GM21737 (cell line): ENCODE data around the gene METRN.
A peak's percentile ranks its signal among the peaks of the same experiment; 100 is the strongest.

Experiments
- ATAC-seq: cut with Tn5 transposase; IDR thresholded peaks from one replicate; pipeline ENCODE4 v1.9.1; 2021; ENCODE audit warnings: mild to moderate bottlenecking, moderate library complexity; ENCODE audit not compliant: unreplicated experiment

The METRN gene

DNA sequence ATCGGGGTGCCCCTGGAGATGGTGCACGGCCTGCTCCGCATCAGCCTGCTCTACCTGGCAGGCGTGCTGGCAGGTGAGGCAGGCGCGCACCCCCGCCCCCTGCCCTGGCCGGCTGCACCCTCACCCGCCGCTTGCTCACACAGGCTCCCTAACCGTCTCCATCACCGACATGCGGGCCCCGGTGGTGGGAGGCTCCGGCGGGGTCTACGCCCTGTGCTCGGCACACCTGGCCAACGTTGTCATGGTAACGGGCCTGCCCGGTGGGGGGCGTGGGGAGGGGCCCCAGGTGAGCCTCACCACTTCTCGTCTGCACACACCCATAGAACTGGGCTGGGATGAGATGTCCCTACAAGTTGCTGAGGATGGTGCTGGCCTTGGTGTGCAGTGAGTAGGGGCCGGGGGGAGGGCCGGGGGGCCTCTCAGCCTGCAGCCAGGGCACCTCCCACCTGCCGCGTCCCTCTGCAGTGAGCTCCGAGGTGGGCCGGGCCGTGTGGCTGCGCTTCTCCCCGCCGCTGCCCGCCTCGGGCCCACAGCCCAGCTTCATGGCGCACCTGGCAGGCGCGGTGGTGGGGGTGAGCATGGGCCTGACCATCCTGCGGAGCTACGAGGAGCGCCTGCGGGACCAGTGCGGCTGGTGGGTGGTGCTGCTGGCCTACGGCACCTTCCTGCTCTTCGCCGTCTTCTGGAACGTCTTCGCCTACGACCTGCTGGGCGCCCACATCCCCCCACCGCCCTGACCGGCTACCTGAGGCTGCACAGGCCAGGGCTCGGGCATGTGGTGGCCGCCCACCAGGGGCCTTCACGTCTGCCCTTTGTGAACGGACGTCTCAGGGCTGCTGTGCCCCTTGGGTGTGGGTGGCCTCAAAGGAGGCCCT lies 37.4 kb upstream of the METRN start:
- ATAC-seq: no peak

DNA sequence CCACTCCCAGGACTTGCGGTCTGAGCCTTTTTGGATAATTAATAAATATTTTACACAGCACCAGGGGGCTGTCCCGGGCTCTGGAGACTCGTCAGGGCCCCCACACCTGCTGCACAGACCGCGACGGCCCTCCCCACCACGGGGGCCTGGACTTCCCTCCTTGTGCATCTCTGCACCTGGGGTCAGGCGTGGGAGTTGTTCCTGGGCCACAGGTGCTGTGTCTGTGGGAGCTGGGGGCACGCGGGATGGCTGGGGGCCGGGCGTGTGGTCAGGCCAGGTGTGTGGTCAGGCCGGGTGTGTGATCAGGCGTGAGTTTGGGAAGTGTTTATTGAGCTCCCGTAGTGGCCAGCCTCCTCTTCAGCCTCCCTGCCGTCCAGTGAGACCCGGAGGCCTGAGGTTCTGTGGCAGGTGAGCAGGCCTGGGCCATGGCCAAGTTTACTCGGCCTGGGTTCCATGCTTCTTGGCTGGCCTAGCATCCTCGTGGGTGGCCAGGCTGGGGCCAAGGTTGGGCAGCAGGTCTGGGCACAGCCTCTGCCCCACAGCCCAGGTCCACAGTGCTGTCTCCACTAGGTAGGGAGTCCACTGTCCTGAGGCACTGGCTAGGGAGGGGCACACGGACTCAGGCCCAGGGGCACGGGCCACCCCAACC lies 36.6 kb upstream of the METRN start:
- ATAC-seq: no peak

DNA sequence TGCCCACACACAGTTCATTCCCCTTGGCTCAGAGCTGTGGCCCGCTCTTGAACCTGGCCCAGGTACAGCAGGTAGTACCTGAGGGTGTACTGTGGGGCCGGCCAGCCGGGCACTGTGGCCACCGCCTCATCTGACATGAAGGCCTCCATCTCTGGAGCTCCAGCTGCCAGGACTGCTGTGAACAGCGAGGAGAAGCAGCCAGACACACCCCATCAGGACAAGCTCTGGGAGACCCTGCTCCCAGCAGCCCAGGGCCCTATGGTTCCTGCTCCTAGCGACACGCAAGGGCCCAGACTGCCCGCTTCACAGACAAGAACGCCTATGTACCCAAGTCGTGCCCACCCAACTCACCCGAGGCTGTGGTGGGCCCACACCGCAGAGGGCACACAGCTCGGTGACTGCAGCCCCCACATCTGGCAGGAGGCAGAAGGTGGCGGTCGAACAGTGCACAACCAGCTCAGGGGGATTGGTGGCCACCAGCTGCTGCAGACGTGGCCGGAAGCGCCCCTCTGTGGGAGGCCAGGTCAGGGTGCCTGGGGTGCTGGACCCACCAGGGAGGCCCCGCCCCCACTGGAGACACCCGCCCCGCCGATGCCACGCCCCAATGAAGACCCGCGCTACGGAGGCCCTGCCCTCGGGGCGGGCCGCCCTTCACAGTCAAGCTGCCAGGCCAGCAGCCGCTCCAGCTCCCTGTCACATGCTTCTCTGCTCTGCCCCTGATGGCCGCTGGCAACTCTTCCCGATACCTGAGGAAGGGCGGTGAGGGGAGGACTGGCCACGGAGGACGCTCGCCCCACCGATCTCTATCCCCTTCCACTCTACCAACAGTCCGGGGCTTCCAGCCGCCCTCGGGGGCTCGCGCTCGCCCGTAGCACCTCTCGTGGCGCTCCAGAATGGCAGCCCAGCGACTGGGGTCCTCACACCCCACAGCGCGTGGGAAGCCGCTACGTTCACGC lies 35.8 kb upstream of the METRN start:
- no peak for ATAC-seq

DNA sequence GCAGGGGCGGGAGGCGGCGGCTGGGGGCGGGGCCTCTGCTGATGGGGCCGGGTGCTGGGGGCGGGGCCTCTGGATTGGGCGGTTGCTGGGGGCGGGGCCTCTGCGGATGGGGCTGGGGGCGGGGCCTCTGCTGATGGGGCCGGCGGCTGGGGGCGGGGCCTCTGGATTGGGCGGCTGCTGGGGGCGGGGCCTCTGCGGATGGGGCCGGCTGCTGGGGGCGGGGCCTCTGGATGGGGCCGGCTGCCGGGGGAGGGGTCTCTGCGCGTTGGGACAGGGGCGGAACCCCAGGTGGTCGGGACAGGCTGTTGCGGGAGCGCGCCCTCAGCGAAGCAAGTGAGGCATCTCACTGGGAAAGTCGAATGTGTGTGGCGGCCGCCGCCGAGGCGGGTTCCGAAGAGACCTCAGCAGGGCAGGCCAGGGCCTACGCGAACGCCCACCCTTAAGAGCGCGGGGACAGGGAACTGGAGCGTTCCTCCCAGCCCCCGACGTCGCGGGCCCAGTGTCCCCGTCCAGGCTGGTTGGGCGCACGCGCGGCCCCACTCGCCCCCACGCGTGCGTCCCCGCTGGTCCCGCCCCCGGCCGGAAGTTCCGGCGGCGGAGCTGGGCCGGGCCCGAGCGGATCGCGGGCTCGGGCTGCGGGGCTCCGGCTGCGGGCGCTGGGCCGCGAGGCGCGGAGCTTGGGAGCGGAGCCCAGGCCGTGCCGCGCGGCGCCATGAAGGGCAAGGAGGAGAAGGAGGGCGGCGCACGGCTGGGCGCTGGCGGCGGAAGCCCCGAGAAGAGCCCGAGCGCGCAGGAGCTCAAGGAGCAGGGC lies 34.9 kb upstream of the METRN start, which contains the start of gene STUB1:
Gene STUB1 (plus strand): TSS at position 597 of the 811 bp plus-strand sequence. CDS start 116 bp downstream, at position 713.
- peak; percentile 31 for ATAC-seq

DNA sequence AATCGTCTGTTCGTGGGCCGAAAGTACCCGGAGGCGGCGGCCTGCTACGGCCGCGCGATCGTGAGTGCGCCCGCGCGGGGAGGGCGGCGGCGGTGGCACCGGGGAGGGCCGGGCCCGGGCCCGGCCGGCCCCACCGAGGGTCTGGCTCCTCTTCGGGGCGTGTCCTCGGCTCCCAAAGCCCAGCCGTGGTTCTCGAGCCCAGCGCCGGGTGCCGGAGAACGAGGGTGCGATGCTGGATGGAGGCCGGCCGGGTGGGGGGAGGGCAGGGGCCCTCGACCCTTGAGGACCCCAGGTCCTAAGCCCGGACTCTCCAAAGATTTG lies 34.3 kb upstream of the METRN start:
- ATAC-seq: no peak

DNA sequence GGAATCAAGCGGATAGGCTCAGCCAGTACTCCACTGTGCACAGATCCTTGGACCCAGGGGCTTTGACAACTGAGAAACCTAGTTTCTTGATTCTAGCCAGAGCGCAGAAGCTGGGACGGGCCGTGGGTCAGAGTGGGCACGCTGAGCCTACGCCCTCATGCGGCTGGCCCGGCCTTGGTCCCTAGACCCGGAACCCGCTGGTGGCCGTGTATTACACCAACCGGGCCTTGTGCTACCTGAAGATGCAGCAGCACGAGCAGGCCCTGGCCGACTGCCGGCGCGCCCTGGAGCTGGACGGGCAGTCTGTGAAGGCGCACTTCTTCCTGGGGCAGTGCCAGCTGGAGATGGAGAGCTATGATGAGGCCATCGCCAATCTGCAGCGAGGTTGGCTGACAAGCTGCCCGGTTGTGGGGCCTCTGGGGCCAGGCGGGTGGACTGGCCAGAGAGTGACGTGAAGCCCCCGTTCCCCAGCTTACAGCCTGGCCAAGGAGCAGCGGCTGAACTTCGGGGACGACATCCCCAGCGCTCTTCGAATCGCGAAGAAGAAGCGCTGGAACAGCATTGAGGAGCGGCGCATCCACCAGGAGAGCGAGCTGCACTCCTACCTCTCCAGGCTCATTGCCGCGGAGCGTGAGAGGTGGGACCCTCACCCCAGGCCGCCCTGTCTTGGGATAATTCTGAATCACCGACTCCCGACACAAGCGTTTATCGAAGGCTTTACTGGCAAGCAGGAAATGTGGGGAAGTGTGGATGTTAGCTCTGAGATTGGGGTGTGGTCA lies 33.8 kb upstream of the METRN start:
- ATAC-seq: no peak

DNA sequence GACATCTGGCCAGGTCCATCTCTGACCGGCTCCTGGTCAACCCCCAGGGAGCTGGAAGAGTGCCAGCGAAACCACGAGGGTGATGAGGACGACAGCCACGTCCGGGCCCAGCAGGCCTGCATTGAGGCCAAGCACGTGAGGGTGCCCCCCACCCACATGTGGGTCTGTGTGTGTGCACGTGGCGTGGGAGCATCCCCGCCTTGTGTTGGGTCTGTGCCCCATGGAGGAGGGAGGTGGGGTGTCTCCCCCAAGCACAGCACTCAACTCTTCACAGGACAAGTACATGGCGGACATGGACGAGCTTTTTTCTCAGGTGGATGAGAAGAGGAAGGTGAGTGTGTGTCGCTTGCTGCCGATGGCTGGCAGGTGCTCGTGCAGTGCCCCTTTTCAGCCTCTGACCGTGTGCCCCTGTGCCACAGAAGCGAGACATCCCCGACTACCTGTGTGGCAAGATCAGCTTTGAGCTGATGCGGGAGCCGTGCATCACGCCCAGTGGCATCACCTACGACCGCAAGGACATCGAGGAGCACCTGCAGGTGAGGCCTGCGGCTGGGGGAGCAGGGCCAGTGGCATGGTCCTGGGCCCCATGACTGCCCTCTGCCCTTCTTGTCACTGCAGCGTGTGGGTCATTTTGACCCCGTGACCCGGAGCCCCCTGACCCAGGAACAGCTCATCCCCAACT lies 33.0 kb upstream of the METRN start:
- no peak for ATAC-seq

DNA sequence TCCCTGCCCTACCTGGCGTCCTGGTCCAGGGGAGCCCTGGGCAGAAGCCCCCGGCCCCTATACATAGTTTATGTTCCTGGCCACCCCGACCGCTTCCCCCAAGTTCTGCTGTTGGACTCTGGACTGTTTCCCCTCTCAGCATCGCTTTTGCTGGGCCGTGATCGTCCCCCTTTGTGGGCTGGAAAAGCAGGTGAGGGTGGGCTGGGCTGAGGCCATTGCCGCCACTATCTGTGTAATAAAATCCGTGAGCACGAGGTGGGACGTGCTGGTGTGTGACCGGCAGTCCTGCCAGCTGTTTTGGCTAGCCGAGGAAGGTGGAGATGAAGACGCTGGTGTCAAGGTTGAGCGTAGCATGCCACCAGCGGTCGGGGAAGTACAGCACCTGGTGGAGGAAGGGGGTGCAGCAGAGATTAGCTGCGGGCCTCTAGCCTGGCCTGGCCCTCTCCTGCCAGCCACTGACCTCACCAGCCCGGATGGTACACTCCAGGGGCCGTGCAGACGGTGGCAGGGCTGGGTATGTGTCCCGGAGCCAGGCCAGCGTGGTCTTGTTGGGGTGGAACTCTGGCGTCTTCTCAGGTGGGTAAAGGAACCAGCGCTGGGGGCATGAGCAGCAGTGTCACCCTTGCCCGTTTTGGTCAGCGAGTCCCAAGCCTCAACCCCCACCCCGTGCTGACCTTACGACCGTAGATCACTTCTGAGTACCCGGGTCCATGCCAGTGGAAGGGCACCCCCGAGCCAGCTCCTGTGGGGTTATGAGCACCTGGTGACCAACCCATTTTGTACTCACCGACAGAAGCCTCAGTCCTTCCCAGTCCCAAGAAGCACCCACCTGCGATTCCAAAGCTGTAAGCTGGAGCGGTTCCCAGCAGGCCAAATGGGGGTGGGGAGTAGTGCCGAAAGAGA lies 32.2 kb upstream of the METRN start:
- no peak for ATAC-seq

DNA sequence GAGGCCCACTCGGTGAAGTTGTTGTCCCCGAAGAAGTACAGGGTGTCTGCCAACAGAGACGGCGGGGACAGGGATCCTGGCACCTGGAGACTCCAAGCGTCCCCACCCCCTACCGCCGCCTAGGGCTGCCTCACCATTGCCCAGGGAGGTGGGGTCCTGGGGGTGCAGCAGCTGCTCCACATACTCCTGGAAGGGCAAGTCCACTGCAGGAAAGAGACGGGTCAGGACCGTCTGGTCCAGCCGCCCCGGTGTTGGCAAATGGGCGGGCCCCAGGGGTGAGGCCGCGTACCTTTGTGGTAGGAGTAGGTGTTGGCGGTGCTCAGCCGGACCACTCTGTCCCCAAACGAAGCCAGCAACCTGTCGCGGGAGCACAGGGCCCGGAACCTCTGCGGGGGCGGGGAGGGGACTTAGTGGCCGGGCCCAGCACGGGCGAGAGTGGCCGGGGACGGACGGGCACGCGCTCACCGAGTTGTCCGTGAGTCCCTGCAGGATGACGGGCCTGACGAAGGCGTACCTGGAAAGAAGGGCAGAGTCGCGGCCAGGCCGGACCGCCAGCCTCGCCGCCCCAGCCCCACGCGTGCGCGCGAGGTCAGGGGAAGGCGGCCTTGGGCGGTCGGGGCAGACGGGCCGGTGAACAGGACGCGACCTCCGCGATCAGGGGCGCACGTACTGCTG lies 31.4 kb upstream of the METRN start:
- peak; percentile 0 for ATAC-seq

DNA sequence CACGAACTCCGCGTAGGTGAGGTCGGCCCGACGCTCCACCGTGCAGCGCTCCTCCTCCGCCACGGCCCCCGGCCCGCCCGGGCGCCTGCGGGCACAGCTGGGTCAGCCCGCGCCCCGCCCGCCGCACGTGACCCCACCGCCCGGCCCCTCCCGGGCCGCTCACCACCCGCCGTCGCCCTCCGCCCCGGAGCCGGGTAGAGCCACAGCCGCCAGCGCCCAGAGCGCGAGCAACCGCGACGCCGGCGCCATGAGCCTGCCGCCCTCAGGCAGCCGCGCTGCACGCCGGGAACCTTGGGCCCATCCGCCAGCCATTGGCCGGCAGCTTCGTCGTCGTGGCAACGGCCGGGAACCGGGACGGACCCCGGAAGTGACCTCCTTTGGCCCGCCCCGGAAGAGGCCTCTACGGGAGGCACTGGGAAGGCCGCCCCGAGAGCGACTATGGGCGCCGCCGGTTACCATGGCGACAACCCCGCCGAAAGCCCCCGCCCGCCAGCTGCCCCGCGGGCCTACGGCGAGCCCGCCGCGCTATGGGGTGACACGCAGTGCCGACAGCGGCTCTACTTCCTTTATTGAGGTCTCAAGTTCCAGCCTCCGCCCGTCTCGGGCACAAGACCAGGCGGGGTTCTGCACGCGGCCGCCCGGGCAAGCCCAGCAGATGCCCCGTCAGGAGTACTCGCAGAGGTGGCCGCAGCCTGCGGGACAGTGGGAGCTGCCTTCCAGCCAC lies 30.7 kb upstream of the METRN start, which contains the start of gene JMJD8:
Gene JMJD8 (minus strand): TSS at position 264 of the 724 bp plus-strand sequence. CDS start 15 bp downstream, at position 249.
- peak; percentile 46 for ATAC-seq

DNA sequence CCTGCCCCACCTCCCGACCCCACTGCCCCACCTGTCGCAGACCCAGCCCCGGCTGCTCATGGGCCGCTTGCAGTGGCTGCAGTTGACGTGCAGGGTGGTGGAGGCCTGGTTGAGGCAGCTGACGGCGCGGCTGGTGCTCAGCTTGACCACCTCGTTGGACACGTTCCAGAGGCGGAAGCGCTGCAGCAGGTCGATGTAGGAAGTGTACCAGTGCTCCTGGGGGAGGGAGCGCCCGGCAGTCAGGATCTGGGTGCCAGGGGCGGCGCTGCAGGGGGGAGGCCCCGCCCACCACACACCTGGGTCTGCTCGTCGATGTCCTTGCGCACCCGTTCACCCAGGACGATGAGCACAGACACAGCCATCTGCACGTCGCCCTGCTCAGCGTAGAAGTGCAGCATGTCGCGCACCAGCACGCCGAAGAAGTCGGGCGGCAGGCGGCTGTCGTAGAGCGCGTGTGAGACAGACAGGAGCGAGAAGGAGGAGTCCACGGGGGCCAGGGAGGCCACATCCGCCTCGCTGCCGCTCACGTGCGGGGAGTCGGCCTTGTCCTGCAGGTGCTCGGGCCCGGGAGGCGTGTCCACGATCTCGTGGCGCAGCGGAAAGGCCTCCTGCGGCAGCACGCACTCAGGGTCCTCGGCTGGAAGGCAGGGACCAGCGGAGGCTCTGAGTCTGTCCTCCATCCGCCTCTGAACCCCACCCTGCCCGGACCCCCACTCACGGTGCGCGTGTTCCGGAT lies 29.8 kb upstream of the METRN start:
- ATAC-seq: no peak

DNA sequence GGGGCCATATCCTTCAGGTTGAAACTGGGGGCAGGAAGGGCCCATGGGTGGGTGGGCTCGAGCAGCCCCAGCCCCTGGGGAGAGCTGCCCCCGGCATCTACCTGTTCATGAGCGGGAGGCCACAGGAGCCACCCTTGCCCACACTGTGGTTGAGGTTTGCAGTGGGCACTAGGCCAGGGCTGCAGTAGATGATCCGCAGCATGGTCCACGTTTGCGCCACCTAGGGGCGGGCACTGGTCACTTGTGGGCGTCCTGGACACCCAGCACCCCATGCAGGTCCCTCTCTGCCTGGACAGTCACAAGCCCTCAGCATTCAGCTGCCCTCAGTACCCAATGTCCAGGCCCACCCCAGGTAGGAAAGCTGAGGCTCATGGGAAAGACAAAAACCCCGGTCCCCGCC lies 29.0 kb upstream of the METRN start:
- ATAC-seq: no peak

DNA sequence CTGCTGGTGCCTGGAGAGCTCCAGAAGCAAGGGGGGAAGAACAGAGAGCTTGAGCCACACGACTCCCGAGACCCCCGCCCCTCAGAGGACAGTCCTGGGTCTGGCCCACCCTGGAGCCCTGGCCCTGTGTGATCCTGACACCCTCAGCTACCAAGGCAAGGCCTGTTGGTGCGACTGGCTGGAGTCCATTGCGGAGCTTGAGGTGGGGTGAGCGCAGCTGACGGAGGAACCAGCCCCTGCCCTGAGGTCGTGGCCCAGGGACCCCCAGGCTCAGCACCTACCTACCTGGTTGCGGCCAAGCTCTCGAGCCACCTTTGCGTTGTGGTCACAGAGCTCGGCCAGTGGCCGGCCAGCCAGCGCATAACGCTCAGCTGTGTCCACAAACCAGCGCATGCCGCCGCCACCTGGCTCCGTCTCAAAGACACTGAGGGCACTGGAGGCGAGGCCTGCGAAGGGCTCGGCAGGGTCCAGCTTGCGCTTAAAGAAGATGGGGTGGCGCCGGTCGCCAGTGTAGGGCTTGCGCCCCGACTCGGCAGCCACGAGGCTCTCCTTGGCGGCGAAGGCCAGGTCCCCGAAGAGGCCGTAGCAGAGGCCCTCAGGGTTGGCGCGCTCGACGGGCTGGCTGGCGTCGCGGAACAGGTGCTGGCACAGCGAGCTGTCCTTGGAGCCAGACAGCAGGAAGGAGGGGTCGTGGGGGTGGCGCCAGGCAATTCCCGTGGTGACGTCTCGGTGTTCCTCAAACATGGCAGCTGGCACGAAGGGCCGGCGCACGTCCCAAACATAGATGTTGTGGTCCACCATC lies 28.3 kb upstream of the METRN start:
- ATAC-seq: no peak

DNA sequence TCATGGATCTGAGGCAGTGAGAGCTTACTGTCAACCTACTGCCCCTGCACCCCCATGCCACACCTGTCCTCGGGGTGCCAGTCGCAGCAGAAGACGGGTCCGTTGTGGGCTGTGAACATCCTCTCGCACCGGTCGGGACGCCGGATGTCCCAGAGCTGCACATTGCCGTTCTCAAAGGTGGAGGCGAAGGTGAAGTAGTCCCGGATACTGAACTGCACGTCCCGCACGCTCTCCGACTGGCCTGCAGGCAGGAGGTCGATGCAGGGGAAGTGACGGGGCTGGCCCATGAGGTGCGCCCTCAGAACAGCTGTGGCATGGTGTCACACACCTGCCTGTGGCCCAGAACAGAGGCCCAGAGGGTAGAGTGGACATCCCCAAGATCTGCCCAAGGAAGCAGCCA lies 27.4 kb upstream of the METRN start:
- ATAC-seq: no peak

DNA sequence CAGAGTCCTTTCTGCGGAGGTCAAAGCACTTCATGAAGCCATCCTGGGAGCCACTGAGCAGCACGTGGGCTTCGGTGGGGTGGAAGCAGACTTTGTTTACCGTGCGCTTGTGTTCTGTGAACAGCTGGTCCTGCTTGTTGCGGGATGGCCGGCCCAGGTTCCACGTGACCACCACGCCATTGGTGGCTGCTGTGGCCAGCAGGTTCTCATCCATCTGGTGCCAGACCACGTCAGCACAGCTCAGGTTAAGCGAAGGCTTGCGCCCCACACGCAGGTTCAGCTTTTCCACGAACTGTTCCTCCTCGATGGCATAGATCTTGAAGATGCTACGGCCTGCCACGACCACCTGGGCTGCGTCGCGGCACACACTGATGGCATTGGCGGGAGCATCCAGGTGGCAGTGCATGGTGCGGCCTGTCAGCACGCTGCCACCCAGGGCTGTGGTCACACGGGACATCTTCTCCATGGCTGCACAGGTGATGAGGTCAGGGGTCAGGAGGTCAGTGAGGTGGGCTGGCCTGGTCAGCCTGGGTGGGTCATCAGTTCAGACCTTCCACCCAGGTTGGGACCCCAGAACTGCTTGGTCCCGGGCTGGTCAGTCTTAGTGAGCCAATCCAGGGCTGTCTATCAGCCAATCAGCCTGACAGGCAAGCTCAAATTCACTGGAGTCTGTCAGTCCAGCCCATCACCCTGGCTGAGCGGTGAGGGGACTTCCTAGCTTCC lies 25.6 kb upstream of the METRN start:
- no peak for ATAC-seq
